HCT116 (cell line): ENCODE results near the gene ZNF516. TPM values are rescaled to one million over a fixed set of nuclear protein-coding genes. Genes with fewer than 3 reads are reported as not detected.

Source experiments
- ATAC-seq: fragments of 200-7000 bp; cut with Tn5 transposase; 2 replicates; pipeline ENCODE4 v1.9.1; 2020; ENCODE audit warnings: mild to moderate bottlenecking, moderate library complexity
- BruUV-seq: library from RNA; stranded (reverse); fragments of 400-500 nt; replicated peaks from 2 replicates; lab custom pipeline; 2021; lab: Mats Ljungman, UMichigan
- CTCF ChIA-PET: fragments of 300-600 bp; sonication (Branson Sonifier 250); formaldehyde crosslinking; loops from one replicate; lab custom pipeline; 2021; ENCODE audit warnings: antibody characterized with exemption; lab: Charles Lee
- POLR2A ChIA-PET: fragments of 300-600, 350-600 bp; sonication (Branson Sonifier 250); formaldehyde crosslinking; loops from one replicate; lab custom pipeline; 2021; ENCODE audit warnings: antibody characterized with exemption; lab: Charles Lee
- RAD21 ChIA-PET, 2 experiments: fragments of 300-600 bp; sonication (Branson Sonifier 250); formaldehyde crosslinking; loops; one replicate each; lab custom pipeline; 2023; ENCODE audit warnings: low total read pairs in 2 of 2; ENCODE audit not compliant: uncharacterized antibody in 2 of 2, unreplicated experiment in 2 of 2, low non-redundant PET in 1 of 2; lab: Charles Lee
- DNase-seq: peaks from one replicate; pipeline ENCODE4 v3.0.0-alpha.2; 2010; ENCODE audit warnings: low read depth, low spot score
- H2AFZ ChIP-seq: fragments of 200-600 bp; shearing (Covaris generic), sonication (generic); 2 replicates; pipeline ENCODE4 v1.6.1; 2017; ENCODE audit warnings: low read depth, mixed run types, mixed read lengths, antibody characterized with exemption, low read length; ENCODE audit not compliant: poor library complexity, severe bottlenecking
- H3K27ac ChIP-seq: 2 replicates; pipeline ENCODE4 v1.5.1; 2012; ENCODE audit warnings: low read depth, low read length
- H3K27me3 ChIP-seq: fragments of 200-600 bp; sonication (generic); 2 replicates; pipeline ENCODE4 v1.6.1; 2016; ENCODE audit warnings: mixed run types, low read length, mixed read lengths; ENCODE audit not compliant: insufficient read depth
- H3K36me3 ChIP-seq, 2 experiments: fragments of 200-500 bp in 1 of 2; fragments of 200-600 bp in 1 of 2; sonication (Bioruptor generic) in 1 of 2; sonication (generic) in 1 of 2; 2 replicates each; pipeline versions ENCODE4 v1.5.1 to v1.6.1; 2014 to 2016; ENCODE audit warnings: low read length in 2 of 2, inconsistent platforms in 1 of 2, mixed read lengths in 1 of 2, mixed run types in 1 of 2; ENCODE audit not compliant: insufficient read depth in 2 of 2, control insufficient read depth in 1 of 2
- H3K4me1 ChIP-seq, 2 experiments: fragments of 200-600 bp in 1 of 2; sonication (generic) in 1 of 2; 2 replicates each; pipeline versions ENCODE4 v1.5.1 to v1.6.1; 2012 to 2017; ENCODE audit warnings: low read length in 2 of 2, inconsistent platforms in 1 of 2, mild to moderate bottlenecking in 1 of 2, mixed read lengths in 1 of 2, mixed run types in 1 of 2, moderate library complexity in 1 of 2; ENCODE audit not compliant: insufficient read depth in 2 of 2, control insufficient read depth in 1 of 2
- H3K4me2 ChIP-seq: fragments of 200-600 bp; sonication (generic); 2 replicates; pipeline ENCODE4 v1.6.1; 2017; ENCODE audit warnings: mixed run types, low read length, mixed read lengths
- H3K4me3 ChIP-seq, 2 experiments: fragments of 200-600 bp in 1 of 2; sonication (generic) in 1 of 2; replicated peaks in 1 of 2; 2 replicates each; pipeline ENCODE4 v1.5.1; 2011 to 2016; ENCODE audit warnings: low read length in 2 of 2, control low read depth in 1 of 2, low read depth in 1 of 2, mild to moderate bottlenecking in 1 of 2, mixed read lengths in 1 of 2, mixed run types in 1 of 2
- H3K79me2 ChIP-seq: fragments of 200-600 bp; sonication (generic); 2 replicates; pipeline ENCODE4 v1.6.1; 2017; ENCODE audit warnings: mild to moderate bottlenecking, mixed run types, low read length, moderate library complexity, mixed read lengths; ENCODE audit not compliant: insufficient read depth
- H3K9ac ChIP-seq: fragments of 200-600 bp; sonication (generic); 2 replicates; pipeline ENCODE4 v1.6.1; 2016; ENCODE audit warnings: low read length, mixed read lengths
- H3K9me2 ChIP-seq: fragments of 200-600 bp; sonication (generic), shearing (Covaris generic); 2 replicates; pipeline ENCODE4 v1.6.1; 2017; ENCODE audit warnings: mixed run types, mild to moderate bottlenecking, moderate library complexity; ENCODE audit not compliant: insufficient read depth
- H3K9me3 ChIP-seq, 2 experiments: fragments of 200-500 bp in 1 of 2; fragments of 200-600 bp in 1 of 2; sonication (Bioruptor generic) in 1 of 2; sonication (generic) in 1 of 2; 2 replicates each; pipeline ENCODE4 v1.6.1; 2014 to 2017; ENCODE audit warnings: low read length in 2 of 2, mixed read lengths in 2 of 2, inconsistent platforms in 1 of 2, low read depth in 1 of 2, mild to moderate bottlenecking in 1 of 2, mixed run types in 1 of 2, moderate library complexity in 1 of 2; ENCODE audit not compliant: control insufficient read depth in 1 of 2, insufficient read depth in 1 of 2
- H4K20me1 ChIP-seq: fragments of 200-600 bp; sonication (generic), shearing (Covaris generic); 2 replicates; pipeline ENCODE4 v1.6.1; 2017; ENCODE audit warnings: mixed run types, mild to moderate bottlenecking, moderate library complexity; ENCODE audit not compliant: insufficient read depth
- CBX3 ChIP-seq: IDR thresholded peaks from 2 replicates; pipeline ENCODE4 v1.6.1; 2012; ENCODE audit warnings: low read depth
- CTCF ChIP-seq, 3 experiments: fragments of 200-600 bp in 1 of 3; sonication (generic) in 1 of 3; IDR thresholded peaks in 2 of 3; conservative IDR thresholded peaks in 1 of 3; 2 replicates each; pipeline ENCODE4 v1.5.1; 2012 to 2017; ENCODE audit warnings: low read depth in 2 of 3, low read length in 2 of 3, antibody characterized with exemption in 1 of 3, borderline replicate concordance in 1 of 3, control low read depth in 1 of 3, mild to moderate bottlenecking in 1 of 3, mixed read lengths in 1 of 3, mixed run types in 1 of 3, moderate library complexity in 1 of 3; ENCODE audit not compliant: insufficient read depth in 1 of 3
- ELF1 ChIP-seq: IDR thresholded peaks from 2 replicates; pipeline ENCODE4 v1.6.1; 2012; ENCODE audit warnings: low read depth, borderline replicate concordance
- EZH2 ChIP-seq: fragments of 200-600 bp; sonication (generic); IDR thresholded peaks from 2 replicates; pipeline ENCODE4 v1.6.1; 2017; ENCODE audit warnings: antibody characterized with exemption, mixed run types
- EZH2phosphoT487 ChIP-seq: fragments of 200-600 bp; IDR thresholded peaks from 2 replicates; pipeline ENCODE4 v1.6.1; 2018; ENCODE audit warnings: antibody characterized with exemption, borderline replicate concordance
- FOSL1 ChIP-seq: IDR thresholded peaks from 2 replicates; pipeline ENCODE4 v1.6.1; 2012; ENCODE audit warnings: low read depth
- POLR2A ChIP-seq: IDR thresholded peaks from 2 replicates; pipeline ENCODE4 v1.7.0; 2011; ENCODE audit warnings: borderline replicate concordance; ENCODE audit not compliant: insufficient read depth, insufficient read length; ENCODE audit errors: extremely low read depth
- POLR2AphosphoS5 ChIP-seq: IDR thresholded peaks from 2 replicates; pipeline ENCODE4 v1.6.1; 2011; ENCODE audit warnings: mild to moderate bottlenecking, low read depth, low read length, moderate library complexity
- RAD21 ChIP-seq: IDR thresholded peaks from 2 replicates; pipeline ENCODE4 v1.6.1; 2012; ENCODE audit warnings: low read depth, mild to moderate bottlenecking
- REST ChIP-seq: IDR thresholded peaks from 2 replicates; pipeline ENCODE4 v1.6.1; 2012; ENCODE audit warnings: low read depth
- SIN3A ChIP-seq: IDR thresholded peaks from 2 replicates; pipeline ENCODE4 v1.6.1; 2012; ENCODE audit warnings: low read depth
- SP1 ChIP-seq: IDR thresholded peaks from 2 replicates; pipeline ENCODE4 v1.6.1; 2012; ENCODE audit warnings: low read depth
- SRF ChIP-seq: IDR thresholded peaks from 2 replicates; pipeline ENCODE4 v1.6.1; 2012; ENCODE audit warnings: low read depth
- TCF7L2 ChIP-seq: IDR thresholded peaks from 2 replicates; pipeline ENCODE4 v1.7.0; 2011; ENCODE audit warnings: borderline replicate concordance, inconsistent platforms; ENCODE audit not compliant: insufficient read depth, insufficient read length; ENCODE audit errors: extremely low read depth
- ZBTB33 ChIP-seq: IDR thresholded peaks from 2 replicates; pipeline ENCODE4 v1.6.1; 2011; ENCODE audit warnings: mild to moderate bottlenecking, low read length, moderate library complexity; ENCODE audit not compliant: insufficient replicate concordance; ENCODE audit errors: extremely low read depth
- ZFX ChIP-seq: fragments of 450-650 bp; IDR thresholded peaks from 2 replicates; pipeline ENCODE4 v1.6.1; 2017
- ZNF274 ChIP-seq: fragments of 200-500 bp; sonication (Bioruptor generic); IDR thresholded peaks from 2 replicates; pipeline ENCODE4 v1.6.1; 2014; ENCODE audit warnings: mild to moderate bottlenecking, low read depth, low read length, inconsistent platforms
- intact Hi-C: fragments of 100-400 bp; cut with micrococcal nuclease; formaldehyde crosslinking; loops from 2 replicates; pipeline ENCODE4 v1.10.0; 2022
- total RNA-seq: library from RNA; stranded (reverse); gene quantifications from one replicate; pipeline ENCODE4 v1.2.1, GENCODE V29; 2021; ENCODE audit not compliant: unreplicated experiment
- TF ChIP-seq, protein P1 (sequence below): IDR thresholded peaks from 2 replicates; pipeline ENCODE4 v1.6.1; 2012

ZNF516 gene
- total RNA-seq, 1 experiment from 2014 or later, result 32.0 TPM

DNA sequence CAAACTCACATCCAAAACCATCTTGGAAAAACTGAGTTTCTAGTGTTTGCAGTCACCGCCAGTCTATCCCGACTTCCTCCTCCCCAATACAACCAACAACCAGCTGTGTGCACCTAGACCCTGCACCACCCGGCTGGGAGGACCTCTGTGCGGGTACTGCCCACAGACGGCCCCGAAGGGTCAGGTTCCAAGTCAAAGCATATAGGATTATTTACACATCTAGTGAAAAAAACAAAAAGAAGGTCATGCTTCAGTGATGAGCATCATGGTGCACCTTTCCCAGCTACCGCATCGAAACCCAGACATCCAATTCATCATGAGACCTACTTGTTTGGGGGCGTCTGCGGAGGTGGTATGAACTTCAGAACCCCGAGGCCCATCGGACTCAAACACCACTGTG lies 124.8 kb downstream of the ZNF516 start (continued):
- TF ChIP-seq ZFX (no peak), SRF (no peak)
- TF ChIP-seq, protein P1, sequence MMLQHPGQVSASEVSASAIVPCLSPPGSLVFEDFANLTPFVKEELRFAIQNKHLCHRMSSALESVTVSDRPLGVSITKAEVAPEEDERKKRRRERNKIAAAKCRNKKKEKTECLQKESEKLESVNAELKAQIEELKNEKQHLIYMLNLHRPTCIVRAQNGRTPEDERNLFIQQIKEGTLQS, result no peak

GRCh38 chr18:76369791-76370190 lies 125.3 kb downstream of the ZNF516 start:
- intact Hi-C loops, result no loop called here
- H3K27me3 ChIP-seq, result no peaks in the 10 kb centered on the region
- DNase-seq (no peak), ATAC-seq (no peak)
- H2AFZ ChIP-seq, result no peak overlapping the region
- H3K9ac ChIP-seq, result no peak overlapping the region
- POLR2A ChIA-PET, result no interaction called here
- H3K79me2 ChIP-seq, result no peaks in the 10 kb centered on the region
- H3K9me3 ChIP-seq, result no peaks in the 10 kb centered on the region
- no peaks in the 10 kb centered on the region; a peak in 1 of 4 replicates for H3K36me3 ChIP-seq
- RAD21 ChIA-PET, result no interaction called here
- H4K20me1 ChIP-seq, result no peaks in the 10 kb centered on the region
- no peak overlapping the region for H3K27ac ChIP-seq
- CTCF ChIA-PET, result no interaction called here
- no TSS peak for BruUV-seq
- no peak overlapping the region for H3K4me2 ChIP-seq
- no peak overlapping the region for H3K4me3 ChIP-seq
- peaks cover 0 to 4% of the 10 kb centered on the region in 2 experiments; a peak in 1 of 4 replicates for H3K4me1 ChIP-seq
- H3K9me2 ChIP-seq, result no peaks in the 10 kb centered on the region
- TF ChIP-seq REST (no peak), POLR2AphosphoS5 (no peak), SP1 (no peak), EZH2phosphoT487 (no peak), RAD21 (no peak), SIN3A (no peak), ZBTB33 (no peak), EZH2 (no peak), ELF1 (no peak), ZFX (no peak), ZNF274 (no peak), TCF7L2 (no peak), POLR2A (no peak), CBX3 (no peak), CTCF (IDR thresholded peaks at IDR 0.05 in 2 of 3, conservative IDR thresholded peaks at IDR 0.05 in 1 of 3; ENCODE audit: borderline replicate concordance in 1 of 3, insufficient read depth in 1 of 3, low read depth in 2 of 3, low read length in 2 of 3) (no peak), FOSL1 (no peak)
- TF ChIP-seq, protein P1, result no peak
